Suppressor macrophage (primary cell): ENCODE data around the gene TRAPPC12.

Experiments
- DNase-seq, 4 experiments: peaks; one replicate each; pipeline ENCODE4 v3.0.0-alpha.2; 2020 to 2022

The TRAPPC12 gene

DNA sequence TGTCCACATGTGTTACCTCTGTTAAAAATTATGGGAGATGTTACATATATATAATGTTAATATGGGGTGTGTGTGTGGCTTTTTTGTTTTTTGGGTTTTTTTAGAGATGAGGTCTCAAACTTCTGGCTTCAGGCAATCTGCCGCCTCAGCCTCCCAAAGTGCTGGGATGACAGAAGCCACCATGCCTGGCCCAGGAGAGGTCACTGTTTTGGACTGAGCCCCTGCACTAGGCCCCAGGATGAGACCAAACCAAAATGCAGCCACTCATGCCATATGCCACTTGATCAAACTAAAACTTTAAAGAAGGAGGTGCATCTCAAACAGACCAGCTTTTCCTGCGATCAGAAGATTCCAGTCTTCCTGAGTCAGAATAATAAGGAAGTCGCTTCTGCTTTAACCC lies 137.3 kb downstream of the TRAPPC12 start:
- DNase-seq: no peak

DNA sequence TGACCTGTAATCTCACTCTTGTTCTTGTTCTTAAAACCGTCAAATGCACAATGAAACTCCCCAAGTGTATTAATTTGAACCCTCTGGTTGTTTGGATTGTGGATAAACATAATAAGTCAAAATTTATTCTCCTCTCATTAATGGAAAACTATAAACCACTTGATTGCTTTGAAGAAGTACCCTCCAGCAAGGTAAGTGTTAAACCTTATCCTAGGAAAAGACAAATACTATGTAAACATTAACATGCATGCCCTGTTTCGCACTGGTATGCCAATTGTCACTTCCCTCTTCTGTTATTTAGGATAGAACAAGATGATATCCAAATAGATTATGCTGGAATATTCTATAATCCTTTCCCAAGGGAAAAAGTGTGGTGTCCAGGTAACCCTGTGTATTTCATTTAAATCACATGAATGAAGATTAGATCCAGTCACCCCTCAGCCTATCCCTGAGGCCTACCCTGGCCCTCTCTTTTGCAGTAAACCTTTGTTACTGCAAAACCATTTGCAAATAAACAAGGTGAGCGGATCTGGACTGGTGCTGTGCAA lies 138.5 kb downstream of the TRAPPC12 start:
- no peak for DNase-seq

DNA sequence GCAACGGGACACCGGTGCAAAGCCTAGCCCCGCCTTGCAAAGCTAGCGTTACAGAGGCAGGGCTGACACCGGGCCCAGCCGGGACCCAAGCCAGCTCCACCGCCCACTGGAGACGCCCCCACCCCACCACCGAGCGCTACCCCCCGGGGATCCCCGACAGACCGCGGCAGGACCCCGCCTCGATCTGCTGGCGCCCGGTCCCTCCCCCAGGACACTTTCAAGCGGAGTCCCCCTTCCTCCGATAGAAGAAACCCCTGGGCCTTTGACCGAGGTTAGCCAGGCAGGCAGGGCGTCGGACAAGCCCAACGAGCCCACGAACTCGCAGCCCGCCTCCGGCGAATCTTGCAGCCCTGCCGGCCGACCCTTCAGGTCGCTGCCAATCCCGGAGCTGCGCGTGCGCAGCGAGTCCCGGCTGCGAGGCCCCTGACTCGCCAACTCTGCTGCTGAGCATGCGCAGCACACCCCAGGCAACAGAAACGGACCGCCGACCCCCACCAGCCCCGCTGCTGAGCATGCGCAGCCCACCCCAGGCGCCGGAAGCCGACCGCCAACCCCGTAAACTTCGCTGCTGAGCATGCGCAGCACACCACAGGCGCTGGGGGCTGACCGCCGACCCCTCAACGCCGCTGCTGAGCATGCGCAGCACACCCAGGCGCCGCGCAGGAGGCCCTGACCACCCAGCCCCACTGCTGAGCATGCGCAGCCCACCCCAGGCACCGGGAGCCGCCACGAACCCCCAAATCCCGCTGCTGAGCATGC lies 139.2 kb downstream of the TRAPPC12 start:
- peak; percentile 98 to 99 (median 98) for DNase-seq

DNA sequence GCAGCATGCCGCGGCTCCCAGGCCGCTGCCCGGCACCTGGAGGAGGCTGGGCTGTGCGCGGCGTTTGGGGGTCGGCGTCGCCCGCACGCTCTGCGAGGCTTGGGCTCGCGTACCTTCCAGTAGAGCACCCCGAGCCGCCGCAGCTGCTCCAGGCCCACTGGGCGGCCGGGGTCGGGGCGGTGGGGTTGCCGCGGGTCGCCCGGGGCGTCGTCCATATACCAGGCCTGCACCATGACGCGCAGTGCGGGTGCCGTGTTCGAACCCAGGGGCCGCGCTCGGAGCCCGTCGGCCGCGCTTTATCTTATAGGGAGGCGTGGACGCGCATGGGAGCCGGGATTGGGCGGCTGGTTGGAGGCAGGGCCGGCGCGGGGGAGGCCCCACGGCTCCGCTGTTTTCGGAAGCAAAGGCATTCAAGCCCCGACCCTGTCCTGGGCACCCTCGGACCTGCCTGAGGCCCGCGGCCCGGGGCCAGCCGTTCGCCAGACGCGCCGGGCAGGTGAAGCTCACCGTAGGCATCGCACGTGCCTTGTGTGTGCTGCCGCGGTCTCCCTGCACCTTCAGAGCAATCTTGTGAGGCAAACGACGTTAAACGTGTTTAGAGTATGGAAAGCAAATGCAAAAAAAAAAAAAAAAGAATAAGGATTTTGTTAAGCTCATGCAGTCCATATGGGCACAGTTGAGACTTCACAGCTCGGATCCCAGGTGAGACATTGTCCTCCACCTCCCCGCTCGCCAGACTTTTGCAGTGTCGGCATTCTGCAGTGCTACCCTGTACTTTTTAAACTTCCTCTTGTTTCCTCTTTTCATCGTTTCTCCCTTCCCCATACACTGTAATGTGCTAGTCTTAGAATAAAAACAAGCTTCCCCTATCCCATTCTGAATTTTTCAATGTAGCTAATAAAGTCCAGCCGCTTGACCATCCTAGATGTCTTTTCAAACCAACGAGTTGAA lies 140.0 kb downstream of the TRAPPC12 start, which contains the start of gene ADI1:
Gene ADI1 (minus strand): TSS at position 277 of the 951 bp plus-strand sequence. CDS start 44 bp downstream, at position 233.
- DNase-seq: peak; percentile 89 to 97 (median 94)

- DNase-seq: no peak
Observed at GRCh38 chr2:3520591-3520990, 141.1 kb downstream of the TRAPPC12 start.

GRCh38 chr2:3522961-3523421 lies 143.5 kb downstream of the TRAPPC12 start:
- DNase-seq: no peak

GRCh38 chr2:3523551-3524041 lies 144.1 kb downstream of the TRAPPC12 start:
- DNase-seq: peak; percentile 18 to 60 (median 45)

DNA sequence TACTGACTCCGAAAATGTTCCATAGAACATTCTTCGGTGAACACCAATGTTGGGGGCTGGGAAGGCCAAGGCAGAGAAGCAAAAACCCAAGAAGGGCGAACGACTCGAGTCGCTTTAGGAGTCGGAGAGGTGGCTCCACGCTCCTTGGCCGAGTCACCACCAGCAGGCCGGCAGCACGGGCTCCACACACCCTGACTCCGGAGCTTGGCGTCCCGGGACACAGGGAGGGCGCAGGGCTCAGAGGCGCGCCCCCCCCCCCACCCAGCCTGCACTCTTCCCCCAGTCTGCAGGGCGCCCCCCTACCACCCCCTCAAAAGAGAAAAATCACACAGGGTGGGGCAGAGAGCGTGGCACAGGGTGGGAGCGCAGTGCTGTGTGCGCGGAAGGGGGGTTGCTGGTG lies 147.4 kb downstream of the TRAPPC12 start:
- no peak for DNase-seq

DNA sequence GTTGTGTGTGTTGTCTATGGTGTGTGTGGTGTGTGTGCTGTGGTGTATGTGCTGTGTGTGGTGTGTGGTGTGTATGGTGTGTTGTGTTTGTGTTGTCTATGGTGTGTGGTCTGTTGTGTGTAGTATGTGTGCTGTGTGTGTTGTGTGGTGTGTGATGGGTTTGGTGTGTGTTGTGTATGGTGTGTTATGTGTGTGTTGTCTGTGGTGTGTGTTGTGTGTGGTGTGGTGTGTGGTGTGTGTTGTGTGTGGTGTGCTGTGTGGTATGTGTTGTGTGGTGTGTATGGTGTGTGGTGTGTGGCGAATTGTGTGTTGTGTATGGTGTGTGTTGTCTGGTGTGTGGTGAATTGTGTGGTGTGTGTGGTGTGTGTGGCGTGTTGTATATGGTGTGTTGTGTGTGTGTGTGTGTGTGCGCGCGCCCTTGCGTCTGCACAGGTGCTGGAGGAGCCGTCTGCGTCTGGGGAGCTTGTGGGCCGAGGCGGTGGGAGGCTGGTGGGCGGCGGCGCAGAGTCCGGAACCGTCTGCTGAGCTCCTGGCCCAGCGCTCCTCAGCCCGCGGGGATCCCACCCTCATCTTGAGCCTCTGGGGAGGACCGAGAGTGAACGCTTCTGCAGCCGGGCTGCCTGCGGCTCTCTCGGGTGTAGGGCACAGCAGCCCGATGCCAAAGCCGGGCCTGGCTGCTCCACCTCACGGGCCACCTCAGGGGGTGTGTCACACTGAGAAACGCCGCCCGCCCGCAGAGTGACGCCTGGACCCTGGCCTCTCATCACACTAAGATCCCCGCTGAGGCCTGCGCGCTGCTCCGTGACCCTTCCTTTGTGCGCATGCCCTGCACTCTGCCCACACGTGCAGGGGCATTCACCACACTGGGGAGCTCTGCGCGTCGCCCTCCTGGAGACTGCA lies 148.6 kb downstream of the TRAPPC12 start:
- no peak for DNase-seq
